ENCODE data around the gene TCTA. TPM values are rescaled to one million over a fixed set of nuclear protein-coding genes. Genes with fewer than 3 reads are reported as not detected.
A peak's percentile ranks its signal among the peaks of the same experiment; 100 is the strongest.

The TCTA gene
- total RNA-seq, 2 experiments from 2014 or later, result 9.4 to 9.5 TPM

DNA sequence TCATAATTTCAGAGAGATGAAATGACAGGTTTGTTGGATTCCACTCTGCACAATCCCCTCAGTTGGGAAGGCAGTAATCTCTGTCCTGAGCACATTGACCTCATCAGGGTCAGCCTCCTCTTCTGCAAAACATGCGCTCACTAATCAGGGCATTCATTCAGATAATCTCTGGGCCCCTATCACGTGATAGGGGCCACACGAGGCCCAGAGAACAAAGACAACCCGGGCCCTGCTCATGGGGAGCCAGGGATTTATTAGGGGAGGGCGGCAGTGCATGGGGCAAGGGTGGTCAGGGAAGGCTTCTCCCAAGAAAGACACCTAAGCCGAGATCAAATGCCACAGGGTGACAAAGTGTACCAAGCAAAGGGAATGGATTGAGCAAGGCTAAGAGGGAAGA lies 1.1 kb downstream of the TCTA start:
- Mint-ChIP-seq H3K4me3 (peak overlapping the region; percentile 94), H3K27me3 (ENCODE audit: low read depth) (no peaks in the 10 kb centered on the region), H3K9me3 (no peaks in the 10 kb centered on the region), H3K4me1 (ENCODE audit: low read depth) (peaks cover 63% of the 10 kb centered on the region), H3K27ac (peak overlapping the region; percentile 92), H3K36me3 (ENCODE audit: low read depth) (peaks cover 18% of the 10 kb centered on the region)
- CTCF ChIA-PET, result interaction anchor here (1.4 kb wide), 2 partner anchors 16 to 73 kb away, joined by 3 to 4 read pairs; partner anchors contain the start of gene NICN1
- intact Hi-C loops (cut with micrococcal nuclease), result loop anchor here (5.0 kb wide), 1 partner anchor 309 kb away; the partner anchor contains the start of gene GMPPB
- no peak for DNase-seq

DNA sequence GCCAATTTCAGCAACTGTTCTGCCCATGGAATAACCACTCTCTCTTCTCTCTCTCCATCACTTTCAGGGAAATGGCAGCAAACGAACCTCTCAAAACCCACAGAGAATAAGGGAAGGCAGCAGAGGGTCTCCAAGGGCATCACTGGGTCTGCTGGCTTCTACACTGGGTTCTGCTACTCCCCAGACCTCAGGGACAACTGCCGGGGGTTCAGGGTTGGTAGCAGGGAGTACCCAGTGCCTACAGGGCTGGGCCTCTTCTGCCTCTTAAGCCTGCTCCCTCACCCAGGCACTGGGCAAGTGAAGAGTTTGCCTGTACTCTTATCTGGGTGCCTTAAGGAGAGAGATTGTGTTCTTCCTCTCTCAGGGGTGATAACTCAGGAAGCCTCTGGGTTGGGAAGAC lies 2.5 kb downstream of the TCTA start:
- no peak for DNase-seq
- H3K36me3 Mint-ChIP-seq (ENCODE audit: low read depth), result peaks cover 18% of the 10 kb centered on the region
- H3K4me3 Mint-ChIP-seq, result no peak overlapping the region
- no peaks in the 10 kb centered on the region for H3K9me3 Mint-ChIP-seq
- peak overlapping the region; percentile 95 for H3K27ac Mint-ChIP-seq
- intact Hi-C loops (cut with micrococcal nuclease), result loop anchor here (1.0 to 5.0 kb wide), 2 partner anchors 35 to 308 kb away; partner anchors contain the start of gene GMPPB
- CTCF ChIA-PET, result interaction anchor here (1.7 to 2.6 kb wide), 3 partner anchors 30 to 39 kb away, joined by 4 to 23 read pairs (median 10); no protein-coding TSS in a partner anchor
- no peaks in the 10 kb centered on the region for H3K27me3 Mint-ChIP-seq (ENCODE audit: low read depth)
- H3K4me1 Mint-ChIP-seq (ENCODE audit: low read depth), result peaks cover 60% of the 10 kb centered on the region

DNA sequence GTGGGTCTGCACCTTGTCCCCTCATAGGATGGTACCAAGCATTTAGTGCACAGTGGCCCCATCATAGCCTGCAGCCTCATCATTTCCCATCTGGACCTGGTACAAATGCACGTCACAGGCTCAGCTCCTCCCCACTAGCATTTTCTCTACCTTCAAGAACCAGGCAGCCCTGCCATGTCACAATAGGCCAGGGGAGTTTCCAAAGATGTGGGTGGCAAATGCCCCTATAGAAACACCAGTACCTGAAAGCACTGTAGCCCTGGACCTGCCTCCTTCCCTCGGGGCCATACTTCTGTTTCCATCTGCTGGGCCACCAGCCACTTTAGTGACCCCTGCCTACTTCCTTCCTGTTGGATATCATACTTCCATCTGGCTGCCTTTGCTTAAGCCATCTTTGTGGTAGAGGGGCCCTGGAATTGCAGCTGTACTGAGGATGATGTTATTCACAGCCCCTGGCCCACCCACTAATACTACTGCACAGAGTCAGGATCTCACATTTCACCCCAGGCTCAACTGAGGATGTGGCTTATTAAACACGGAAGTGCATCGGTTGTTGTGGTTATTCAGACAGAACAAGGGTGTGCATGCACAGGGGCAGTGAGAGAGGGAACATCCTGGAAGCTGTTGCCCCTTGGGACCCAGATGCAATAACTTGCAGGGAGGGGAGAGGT lies 3.8 kb downstream of the TCTA start:
- Mint-ChIP-seq H3K36me3 (ENCODE audit: low read depth) (peaks cover 10% of the 10 kb centered on the region), H3K27ac (peak overlapping the region; percentile 95), H3K4me3 (peak overlapping the region; percentile 36), H3K4me1 (ENCODE audit: low read depth) (peaks cover 64% of the 10 kb centered on the region), H3K9me3 (no peaks in the 10 kb centered on the region), H3K27me3 (ENCODE audit: low read depth) (no peaks in the 10 kb centered on the region)
- peak; percentile 90 for DNase-seq
- intact Hi-C loops (cut with micrococcal nuclease), result loop anchor here (1.0 kb wide), 1 partner anchor 33 kb away; no protein-coding TSS in a partner anchor
- CTCF ChIA-PET, result interaction anchor here (0.8 to 2.6 kb wide), 10 partner anchors 9 to 124 kb away, joined by 3 to 23 read pairs (median 4); partner anchors contain the start of genes NICN1 and USP4

DNA sequence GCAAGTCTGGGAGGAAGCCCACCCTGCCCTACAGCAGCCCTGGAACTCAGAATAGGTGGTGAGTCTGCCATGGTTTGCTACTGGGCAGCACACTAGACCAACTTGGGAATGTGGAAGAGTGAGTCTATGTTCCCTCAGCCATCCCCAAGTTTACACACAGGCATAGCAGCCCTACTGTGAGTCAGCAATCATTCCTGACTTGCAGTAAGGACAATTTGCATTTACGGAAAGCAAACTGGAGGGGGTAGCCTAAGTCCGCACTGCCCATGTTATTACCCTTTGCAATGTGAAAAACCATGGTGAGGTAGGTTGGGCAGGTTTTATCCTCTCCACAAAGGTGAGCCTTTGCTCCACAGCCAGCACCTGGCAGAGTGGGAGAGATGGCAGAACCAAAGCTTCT lies 4.6 kb downstream of the TCTA start:
- CTCF ChIA-PET, result interaction anchor here (1.5 to 2.6 kb wide), 4 partner anchors 30 to 77 kb away, joined by 3 to 23 read pairs (median 10); partner anchors contain the start of gene USP4
- H3K36me3 Mint-ChIP-seq (ENCODE audit: low read depth), result peaks cover 10% of the 10 kb centered on the region
- no peak overlapping the region for H3K4me3 Mint-ChIP-seq
- no peak for DNase-seq
- H3K27ac Mint-ChIP-seq, result peak overlapping the region; percentile 95
- intact Hi-C loops (cut with micrococcal nuclease), result no loop called here
- no peaks in the 10 kb centered on the region for H3K9me3 Mint-ChIP-seq
- peaks cover 72% of the 10 kb centered on the region for H3K4me1 Mint-ChIP-seq (ENCODE audit: low read depth)
- no peaks in the 10 kb centered on the region for H3K27me3 Mint-ChIP-seq (ENCODE audit: low read depth)

DNA sequence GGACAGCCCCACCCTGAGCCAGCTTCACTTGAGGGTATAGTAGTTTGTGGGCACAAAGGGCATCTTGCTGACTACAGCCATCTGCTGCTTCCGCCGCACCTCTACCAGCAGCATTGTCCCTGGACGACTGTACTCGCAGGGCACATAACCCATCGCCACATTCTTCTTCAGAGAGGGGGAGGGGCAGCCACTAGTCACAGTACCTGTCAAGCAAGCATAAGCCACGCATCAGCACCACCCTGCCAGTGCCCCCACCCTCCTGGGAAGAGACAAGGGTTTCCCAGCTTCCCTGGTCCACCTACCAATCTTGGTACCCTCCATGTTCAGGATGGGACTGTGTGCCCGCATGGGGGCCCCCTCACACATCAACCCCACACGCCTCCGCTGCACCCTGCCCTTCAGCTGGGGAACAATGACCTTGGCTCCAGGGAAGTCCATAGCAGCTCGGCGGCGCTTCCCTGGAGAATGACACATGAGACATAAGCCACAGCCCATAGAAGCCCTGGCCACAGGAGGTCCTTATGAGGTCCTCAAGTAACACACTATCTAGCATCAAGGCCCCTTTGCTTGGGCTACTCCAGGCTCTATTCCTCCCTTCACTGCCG lies 5.4 kb downstream of the TCTA start:
- DNase-seq, result no peak
- Mint-ChIP-seq H3K4me3 (no peak overlapping the region), H3K27ac (peak overlapping the region; percentile 95), H3K4me1 (ENCODE audit: low read depth) (peaks cover 75% of the 10 kb centered on the region), H3K36me3 (ENCODE audit: low read depth) (peaks cover 10% of the 10 kb centered on the region), H3K27me3 (ENCODE audit: low read depth) (no peaks in the 10 kb centered on the region), H3K9me3 (no peaks in the 10 kb centered on the region)
- CTCF ChIA-PET, result interaction anchor here (0.9 to 1.5 kb wide), 2 partner anchors 77 to 247 kb away, joined by 3 read pairs; partner anchors contain the start of gene USP4
- intact Hi-C loops (cut with micrococcal nuclease), result no loop called here

DNA sequence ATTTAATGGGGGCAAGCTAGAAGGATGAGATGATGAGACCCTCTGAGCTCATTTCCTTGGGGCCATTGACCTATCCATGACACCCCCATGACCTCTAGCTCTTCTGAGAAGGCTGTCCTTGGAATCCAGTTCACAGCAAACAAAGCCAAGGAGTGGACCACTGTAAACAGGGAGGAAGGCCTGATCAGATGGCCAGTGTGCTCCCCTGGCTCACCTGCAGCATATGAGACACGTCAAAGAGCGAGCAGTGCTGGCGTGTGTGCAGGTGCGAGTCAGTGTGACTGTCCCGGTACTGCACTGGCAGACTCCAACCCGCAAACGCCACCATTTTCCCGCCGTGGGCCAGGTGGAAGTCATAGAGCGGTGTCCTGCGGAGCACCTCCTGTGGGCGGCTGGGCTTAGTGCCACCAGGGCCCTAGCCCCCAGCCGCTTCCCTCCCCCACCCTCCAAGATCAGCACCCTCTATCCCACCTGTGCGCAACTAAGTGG lies 9.7 kb downstream of the TCTA start:
- DNase-seq, result peak; percentile 40
- Mint-ChIP-seq H3K27ac (no peak overlapping the region), H3K4me1 (ENCODE audit: low read depth) (peaks cover 50% of the 10 kb centered on the region), H3K4me3 (no peak overlapping the region), H3K9me3 (no peaks in the 10 kb centered on the region), H3K36me3 (ENCODE audit: low read depth) (peaks cover 5% of the 10 kb centered on the region), H3K27me3 (ENCODE audit: low read depth) (no peaks in the 10 kb centered on the region)
- CTCF ChIA-PET, result interaction anchor here (0.6 kb wide), 1 partner anchor 82 kb away, joined by 4 read pairs; the partner anchor contains the start of gene USP4
- intact Hi-C loops (cut with micrococcal nuclease), result loop anchor here (1.0 kb wide), 2 partner anchors 7 to 10 kb away; partner anchors contain the start of genes NICN1 and TCTA

DNA sequence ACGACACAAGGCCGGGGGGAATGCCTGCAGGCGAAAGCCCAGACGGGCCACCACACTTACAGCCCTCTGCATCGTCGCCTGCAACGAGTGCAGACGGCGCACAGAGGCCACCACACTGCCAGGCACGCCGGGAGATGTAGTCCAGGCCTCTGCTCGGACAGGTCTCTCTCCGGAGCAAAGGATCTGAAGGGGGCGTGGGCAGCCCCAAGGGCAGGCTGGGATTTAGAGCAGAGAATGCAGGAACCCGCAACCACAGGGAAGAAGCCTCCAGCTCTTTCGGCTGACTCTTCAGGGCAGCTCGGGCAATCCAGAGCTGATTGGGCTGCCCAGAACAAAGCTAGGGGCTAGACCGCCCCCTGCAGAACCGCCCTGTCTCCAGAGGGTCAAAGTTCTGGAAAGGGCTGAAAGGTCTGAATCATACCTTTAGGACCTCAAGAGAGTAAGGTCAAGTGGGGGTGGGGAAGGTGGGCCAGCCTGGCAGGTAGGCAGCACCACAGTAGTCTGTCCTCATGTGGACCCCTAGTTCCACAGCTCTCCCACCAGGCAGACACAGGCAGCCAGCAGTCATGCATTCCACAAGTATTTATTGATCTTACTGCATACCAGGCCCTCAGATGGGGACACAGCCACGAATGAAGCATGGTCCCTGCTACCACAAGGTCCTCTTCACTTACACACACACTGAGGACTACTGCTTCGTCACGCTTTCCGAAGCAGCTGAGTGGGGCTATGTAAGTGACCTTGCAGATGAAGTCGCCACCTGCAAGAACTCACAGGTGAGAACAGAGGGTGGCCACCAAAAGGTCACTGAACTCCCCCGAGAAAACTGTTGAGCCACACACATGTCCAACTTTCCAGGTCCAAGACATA lies 10.4 kb downstream of the TCTA start, which contains the start of gene AMT:
AMT (minus strand) TSS at position 95 of the 870 bp plus-strand sequence; CDS start at position 72, 23 bp downstream.
- Mint-ChIP-seq H3K36me3 (ENCODE audit: low read depth) (peaks cover 5% of the 10 kb centered on the region), H3K4me3 (no peak within 1 kb of the TSS), H3K4me1 (ENCODE audit: low read depth) (peaks cover 44% of the 10 kb centered on the region), H3K27me3 (ENCODE audit: low read depth) (no peaks in the 10 kb centered on the region), H3K27ac (no peak within 1 kb of the TSS), H3K9me3 (no peaks in the 10 kb centered on the region)
- CTCF ChIA-PET, result interaction anchor here (0.6 kb wide), 1 partner anchor 29 kb away, joined by 3 read pairs; no protein-coding TSS in a partner anchor
- intact Hi-C loops (cut with micrococcal nuclease), result no loop called here
- no peak for DNase-seq

DNA sequence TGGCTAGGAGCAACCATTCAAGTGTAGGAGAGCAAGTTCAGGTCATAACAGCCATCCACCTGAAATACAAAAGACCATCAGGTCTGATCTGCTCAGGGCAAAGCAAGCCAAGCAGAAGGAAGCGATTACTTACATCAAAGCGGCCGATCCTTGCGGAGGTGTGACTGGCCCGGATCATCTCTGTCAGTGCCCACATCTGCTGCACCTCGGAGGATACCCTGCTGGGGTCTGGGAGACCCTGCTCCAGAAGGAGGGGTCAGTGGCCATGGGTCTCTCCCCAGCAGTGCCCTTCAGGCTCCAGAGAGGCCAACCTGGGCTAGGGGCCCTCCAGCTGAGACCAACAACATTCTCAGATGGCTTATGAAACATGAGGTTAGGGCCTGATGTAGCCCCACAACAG lies 12.6 kb downstream of the TCTA start:
- CTCF ChIA-PET, result interaction anchor here (0.9 to 1.6 kb wide), 2 partner anchors 9 to 85 kb away, joined by 3 to 6 read pairs; partner anchors contain the start of gene USP4
- H3K4me1 Mint-ChIP-seq (ENCODE audit: low read depth), result peaks cover 43% of the 10 kb centered on the region
- no peak overlapping the region for H3K4me3 Mint-ChIP-seq
- no peak for DNase-seq
- no peaks in the 10 kb centered on the region for H3K9me3 Mint-ChIP-seq
- peaks cover 3% of the 10 kb centered on the region for H3K36me3 Mint-ChIP-seq (ENCODE audit: low read depth)
- intact Hi-C loops (cut with micrococcal nuclease), result no loop called here
- H3K27ac Mint-ChIP-seq, result no peak overlapping the region
- H3K27me3 Mint-ChIP-seq (ENCODE audit: low read depth), result no peaks in the 10 kb centered on the region

DNA sequence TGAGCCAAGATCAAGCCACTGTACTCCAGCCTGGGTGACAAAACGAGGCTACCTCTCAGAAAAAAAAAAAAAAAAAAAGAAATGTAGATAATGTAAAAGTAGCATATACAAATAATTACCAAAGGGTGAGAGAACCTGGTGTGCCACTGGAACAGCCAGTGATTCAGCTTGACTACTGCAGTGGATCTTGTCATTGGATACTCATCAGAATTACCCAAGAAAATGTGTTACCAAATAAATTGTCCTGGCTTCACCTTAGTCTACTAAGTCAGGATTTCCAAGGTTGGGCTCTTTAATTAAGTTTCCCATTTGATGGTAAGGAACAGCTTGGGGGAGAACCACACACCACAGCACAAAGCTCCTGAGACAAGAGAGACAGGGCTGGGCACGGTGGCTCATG lies 15.4 kb downstream of the TCTA start:
- no peak for DNase-seq
- CTCF ChIA-PET, result no interaction called here
- intact Hi-C loops (cut with micrococcal nuclease), result no loop called here
- Mint-ChIP-seq H3K9me3 (no peaks in the 10 kb centered on the region), H3K36me3 (ENCODE audit: low read depth) (peaks cover 3% of the 10 kb centered on the region), H3K27ac (no peak overlapping the region), H3K4me3 (peak overlapping the region; percentile 90), H3K4me1 (ENCODE audit: low read depth) (peaks cover 19% of the 10 kb centered on the region), H3K27me3 (ENCODE audit: low read depth) (no peaks in the 10 kb centered on the region)

DNA sequence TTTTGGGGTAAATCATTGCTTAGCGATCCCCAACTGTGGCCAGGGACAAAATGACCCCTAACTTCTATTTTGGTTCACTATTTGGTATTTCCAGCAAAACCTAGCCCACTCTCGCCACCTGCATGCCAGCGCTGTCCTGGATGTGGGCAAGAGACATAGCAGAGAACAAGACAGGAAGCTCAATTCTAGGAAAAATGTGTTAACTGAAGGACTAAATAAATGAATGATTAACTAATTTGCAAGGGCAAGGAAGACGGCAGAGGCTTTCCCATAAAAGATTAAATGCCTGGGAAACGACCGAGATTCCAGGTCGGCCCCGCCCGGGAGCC lies 16.5 kb downstream of the TCTA start:
- CTCF ChIA-PET, result interaction anchor here (1.1 to 1.6 kb wide), 3 partner anchors 13 to 88 kb away, joined by 3 to 4 read pairs (median 4); partner anchors contain the start of gene USP4
- no peaks in the 10 kb centered on the region for H3K9me3 Mint-ChIP-seq
- H3K4me3 Mint-ChIP-seq, result peak overlapping the region; percentile 90
- H3K36me3 Mint-ChIP-seq (ENCODE audit: low read depth), result peaks cover 3% of the 10 kb centered on the region
- H3K27ac Mint-ChIP-seq, result peak overlapping the region; percentile 93
- no peak for DNase-seq
- no peaks in the 10 kb centered on the region for H3K27me3 Mint-ChIP-seq (ENCODE audit: low read depth)
- intact Hi-C loops (cut with micrococcal nuclease), result loop anchor here (1.0 kb wide), 5 partner anchors 7 to 124 kb away; partner anchors contain the start of genes DAG1, TCTA and USP4
- H3K4me1 Mint-ChIP-seq (ENCODE audit: low read depth), result peaks cover 12% of the 10 kb centered on the region

DNA sequence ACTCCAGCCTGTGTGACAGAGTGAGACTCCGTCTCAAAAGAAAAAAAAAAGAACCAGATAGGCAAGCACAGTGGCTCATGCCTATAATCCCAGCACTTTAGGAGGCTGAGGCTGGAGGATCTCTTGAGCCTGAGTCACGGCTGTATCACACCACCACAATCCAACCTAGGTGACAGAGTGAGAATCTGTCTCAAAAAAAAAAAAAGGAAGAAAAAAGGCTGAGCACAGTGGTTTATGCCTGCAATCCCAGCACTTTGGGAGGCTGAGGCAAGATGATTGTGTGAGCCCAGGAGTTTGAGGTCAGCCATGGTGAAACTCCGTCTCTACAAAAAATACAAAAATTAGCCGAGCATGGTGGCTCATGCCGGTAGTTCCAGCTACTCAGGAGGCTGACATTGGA lies 22.5 kb downstream of the TCTA start:
- H3K9me3 Mint-ChIP-seq, result no peaks in the 10 kb centered on the region
- no peak overlapping the region for H3K4me3 Mint-ChIP-seq
- H3K27me3 Mint-ChIP-seq (ENCODE audit: low read depth), result no peaks in the 10 kb centered on the region
- intact Hi-C loops (cut with micrococcal nuclease), result no loop called here
- CTCF ChIA-PET, result no interaction called here
- no peaks in the 10 kb centered on the region for H3K36me3 Mint-ChIP-seq (ENCODE audit: low read depth)
- no peaks in the 10 kb centered on the region for H3K4me1 Mint-ChIP-seq (ENCODE audit: low read depth)
- H3K27ac Mint-ChIP-seq, result no peak overlapping the region
- DNase-seq, result no peak
